MM.1S (cell line): ENCODE results near the gene GEMIN8.

Experiments
- DNase-seq: peaks from one replicate; pipeline ENCODE4 v3.0.0-alpha.2; 2015
- H2AFZ ChIP-seq: fragments of 300-600 bp; sonication (generic); 2 replicates; pipeline ENCODE4 v1.6.0; 2016; ENCODE audit warnings: antibody characterized with exemption, low read length
- H3F3A ChIP-seq: fragments of 300-600 bp; sonication (generic); 2 replicates; pipeline ENCODE4 v1.6.1; 2016; ENCODE audit warnings: mild to moderate bottlenecking, antibody characterized with exemption, low read length, moderate library complexity, mixed read lengths; ENCODE audit not compliant: insufficient read depth
- H3K27ac ChIP-seq: fragments of 300-600 bp; sonication (generic); 2 replicates; pipeline ENCODE4 v1.5.1; 2016; ENCODE audit warnings: mild to moderate bottlenecking, low read length
- H3K27me3 ChIP-seq: fragments of 300-600 bp; sonication (generic); replicated peaks from 2 replicates; pipeline ENCODE4 v1.6.0; 2016; ENCODE audit warnings: low read length; ENCODE audit not compliant: insufficient read depth
- H3K36me3 ChIP-seq: fragments of 300-600 bp; sonication (generic); replicated peaks from 2 replicates; pipeline ENCODE4 v1.6.1; 2016; ENCODE audit warnings: mild to moderate bottlenecking, low read length, mixed read lengths; ENCODE audit not compliant: insufficient read depth
- H3K4me1 ChIP-seq: fragments of 300-600 bp; sonication (generic); 2 replicates; pipeline ENCODE4 v1.6.1; 2016; ENCODE audit warnings: low read length, mixed read lengths
- H3K4me2 ChIP-seq: fragments of 300-600 bp; sonication (generic); 2 replicates; pipeline ENCODE4 v1.6.0; 2016; ENCODE audit warnings: low read depth, low read length
- H3K4me3 ChIP-seq: fragments of 300-600 bp; sonication (generic); 2 replicates; pipeline ENCODE4 v1.5.1; 2016; ENCODE audit warnings: low read length, mixed read lengths
- H3K79me2 ChIP-seq: fragments of 300-600 bp; sonication (generic); 2 replicates; pipeline ENCODE4 v1.6.1; 2016; ENCODE audit warnings: mixed run types, low read length, mixed read lengths
- H3K9ac ChIP-seq: fragments of 300-600 bp; sonication (generic); 2 replicates; pipeline ENCODE4 v1.6.1; 2016; ENCODE audit warnings: low read length, mixed read lengths
- H3K9me2 ChIP-seq: fragments of 300-600 bp; sonication (generic); replicated peaks from 2 replicates; pipeline ENCODE4 v1.6.1; 2016; ENCODE audit warnings: mild to moderate bottlenecking, low read length, mixed read lengths; ENCODE audit not compliant: insufficient read depth
- H3K9me3 ChIP-seq: fragments of 300-600 bp; sonication (generic); replicated peaks from 2 replicates; pipeline ENCODE4 v1.6.1; 2016; ENCODE audit warnings: mild to moderate bottlenecking, low read length, mixed read lengths; ENCODE audit not compliant: insufficient read depth
- H4K20me1 ChIP-seq: fragments of 300-600 bp; sonication (generic); 2 replicates; pipeline ENCODE4 v1.6.1; 2016; ENCODE audit warnings: mild to moderate bottlenecking, low read length, moderate library complexity, mixed read lengths; ENCODE audit not compliant: insufficient read depth
- EZH2 ChIP-seq: fragments of 300-600 bp; sonication (generic); optimal IDR thresholded peaks from 2 replicates; pipeline ENCODE3; 2017; ENCODE audit warnings: low read depth, mild to moderate bottlenecking, antibody characterized with exemption, low read length, mixed read lengths
- EZH2phosphoT487 ChIP-seq: fragments of 300-600 bp; sonication (generic); IDR thresholded peaks from 2 replicates; pipeline ENCODE4 v1.6.1; 2018; ENCODE audit warnings: antibody characterized with exemption, low read length
- TF ChIP-seq, protein P1 (sequence below): fragments of 300-600 bp; sonication (generic); IDR thresholded peaks from 2 replicates; pipeline ENCODE4 v1.5.1; 2016; ENCODE audit warnings: antibody characterized with exemption, low read length, mixed read lengths

The GEMIN8 gene

DNA sequence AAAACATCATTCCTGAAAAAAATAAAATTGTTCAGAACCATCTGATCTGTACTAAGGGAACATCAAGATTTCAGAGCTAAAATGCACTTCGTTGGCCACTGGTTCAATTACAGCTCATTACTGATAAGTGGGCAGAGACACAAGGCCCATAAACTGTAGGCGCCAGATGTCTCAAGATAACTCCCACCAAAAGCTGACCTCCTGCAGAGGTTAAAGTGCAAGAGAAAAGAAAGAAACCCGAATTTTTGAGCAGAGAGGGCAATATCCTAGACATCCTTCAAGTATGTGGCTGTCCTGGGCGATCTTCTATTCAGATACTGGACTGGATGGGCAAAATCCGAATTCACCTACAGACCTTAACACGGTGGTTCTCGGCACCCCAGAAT lies 660 bp downstream of the GEMIN8 start:
- H3K4me3 ChIP-seq: peak overlapping the region; percentile 68
- H3K4me1 ChIP-seq: peaks cover 16% of the 10 kb centered on the region
- H3K9me3 ChIP-seq: no peaks in the 10 kb centered on the region
- H3K27me3 ChIP-seq: no peaks in the 10 kb centered on the region
- H3K9me2 ChIP-seq: no peaks in the 10 kb centered on the region
- peak overlapping the region; percentile 76 for H3K4me2 ChIP-seq
- H3K36me3 ChIP-seq: no peaks in the 10 kb centered on the region
- 0 out of 2 replicates have a peak, but pooled peaks cover 5% of the 10 kb centered on the region for H3F3A ChIP-seq
- peak overlapping the region; percentile 93 for H3K9ac ChIP-seq
- peak overlapping the region; percentile 74; the same call in 1 of the 2 replicates for H3K27ac ChIP-seq
- peaks cover 40% of the 10 kb centered on the region for H3K79me2 ChIP-seq
- TF ChIP-seq EZH2 (no peak), EZH2phosphoT487 (no peak)
- TF ChIP-seq, protein P1, sequence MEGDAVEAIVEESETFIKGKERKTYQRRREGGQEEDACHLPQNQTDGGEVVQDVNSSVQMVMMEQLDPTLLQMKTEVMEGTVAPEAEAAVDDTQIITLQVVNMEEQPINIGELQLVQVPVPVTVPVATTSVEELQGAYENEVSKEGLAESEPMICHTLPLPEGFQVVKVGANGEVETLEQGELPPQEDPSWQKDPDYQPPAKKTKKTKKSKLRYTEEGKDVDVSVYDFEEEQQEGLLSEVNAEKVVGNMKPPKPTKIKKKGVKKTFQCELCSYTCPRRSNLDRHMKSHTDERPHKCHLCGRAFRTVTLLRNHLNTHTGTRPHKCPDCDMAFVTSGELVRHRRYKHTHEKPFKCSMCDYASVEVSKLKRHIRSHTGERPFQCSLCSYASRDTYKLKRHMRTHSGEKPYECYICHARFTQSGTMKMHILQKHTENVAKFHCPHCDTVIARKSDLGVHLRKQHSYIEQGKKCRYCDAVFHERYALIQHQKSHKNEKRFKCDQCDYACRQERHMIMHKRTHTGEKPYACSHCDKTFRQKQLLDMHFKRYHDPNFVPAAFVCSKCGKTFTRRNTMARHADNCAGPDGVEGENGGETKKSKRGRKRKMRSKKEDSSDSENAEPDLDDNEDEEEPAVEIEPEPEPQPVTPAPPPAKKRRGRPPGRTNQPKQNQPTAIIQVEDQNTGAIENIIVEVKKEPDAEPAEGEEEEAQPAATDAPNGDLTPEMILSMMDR: no peak
- DNase-seq: peak; percentile 19
- peak overlapping the region; percentile 84 for H2AFZ ChIP-seq
- no peaks in the 10 kb centered on the region for H4K20me1 ChIP-seq

DNA sequence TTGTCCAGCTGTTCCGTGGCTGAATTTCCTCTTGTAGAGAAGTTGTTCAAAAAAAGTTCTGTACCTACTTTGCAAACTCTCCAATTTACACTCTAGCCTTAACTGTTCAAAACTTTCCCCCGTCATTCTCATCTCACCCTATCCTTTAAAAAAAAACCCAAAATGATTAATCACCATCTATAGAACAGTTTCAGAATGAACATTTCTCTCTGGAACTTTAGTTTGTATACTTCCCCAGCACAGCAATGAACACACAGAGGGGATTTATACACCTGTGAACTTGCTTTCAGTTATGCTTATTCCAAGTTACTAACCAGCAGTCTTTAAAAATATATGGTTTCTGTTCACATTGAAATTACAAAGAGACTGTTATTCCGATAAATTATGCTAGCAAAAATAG lies 1.2 kb downstream of the GEMIN8 start:
- no peaks in the 10 kb centered on the region for H3K9me2 ChIP-seq
- peak; percentile 11 for DNase-seq
- H2AFZ ChIP-seq: no peak overlapping the region
- H3K9ac ChIP-seq: peak overlapping the region; percentile 93
- no peaks in the 10 kb centered on the region for H3K36me3 ChIP-seq
- peaks cover 40% of the 10 kb centered on the region for H3K79me2 ChIP-seq
- no peaks in the 10 kb centered on the region for H4K20me1 ChIP-seq
- peak overlapping the region; percentile 76 for H3K4me2 ChIP-seq
- no peaks in the 10 kb centered on the region for H3K27me3 ChIP-seq
- peak overlapping the region; percentile 68 for H3K4me3 ChIP-seq
- H3K9me3 ChIP-seq: no peaks in the 10 kb centered on the region
- TF ChIP-seq, protein P1: no peak
- TF ChIP-seq EZH2phosphoT487 (no peak), EZH2 (no peak)
- peak overlapping the region; percentile 74; the same call in 1 of the 2 replicates for H3K27ac ChIP-seq
- H3F3A ChIP-seq: 0 out of 2 replicates have a peak, but pooled peaks cover 5% of the 10 kb centered on the region
- H3K4me1 ChIP-seq: peaks cover 16% of the 10 kb centered on the region

DNA sequence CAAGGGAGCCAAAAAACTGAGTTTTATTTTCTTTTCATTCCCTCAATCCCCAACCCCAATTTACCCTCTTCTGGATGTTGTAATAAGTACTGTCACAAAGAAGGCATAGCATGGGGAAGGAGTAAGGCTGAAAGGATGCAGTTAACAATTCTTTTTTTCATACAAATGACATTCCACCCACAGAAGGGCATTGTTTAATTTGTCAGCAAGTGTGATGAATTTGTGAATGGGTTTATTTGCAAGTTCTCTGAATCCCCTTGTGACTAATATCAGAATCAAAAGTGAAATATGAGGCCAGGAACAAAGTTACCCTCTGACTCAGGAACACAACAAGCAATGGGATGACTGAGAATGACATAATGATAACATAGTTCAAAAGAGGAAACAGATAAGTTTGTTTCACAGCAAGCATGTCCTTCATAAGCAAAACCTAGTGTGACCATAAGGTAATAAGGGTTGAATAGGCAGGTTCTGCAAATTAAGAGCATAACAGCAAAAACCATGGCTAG lies 2.1 kb downstream of the GEMIN8 start:
- no peak for TF ChIP-seq EZH2
- no peak for TF ChIP-seq EZH2phosphoT487
- TF ChIP-seq, protein P1: no peak
- H3K27ac ChIP-seq: peak overlapping the region; percentile 3; the same call in 1 of the 2 replicates
- H3K27me3 ChIP-seq: no peaks in the 10 kb centered on the region
- peak overlapping the region; percentile 76 for H3K4me2 ChIP-seq
- peaks cover 40% of the 10 kb centered on the region for H3K79me2 ChIP-seq
- H3K36me3 ChIP-seq: no peaks in the 10 kb centered on the region
- no peaks in the 10 kb centered on the region for H3K9me2 ChIP-seq
- H3K9ac ChIP-seq: peak overlapping the region; percentile 93; the same call in 1 of the 2 replicates
- no peaks in the 10 kb centered on the region for H3K9me3 ChIP-seq
- H3F3A ChIP-seq: 0 out of 2 replicates have a peak, but pooled peaks cover 5% of the 10 kb centered on the region
- DNase-seq: no peak
- H4K20me1 ChIP-seq: no peaks in the 10 kb centered on the region
- peak overlapping the region; percentile 68; the same call in 1 of the 2 replicates for H3K4me3 ChIP-seq
- peaks cover 16% of the 10 kb centered on the region for H3K4me1 ChIP-seq
- H2AFZ ChIP-seq: no peak overlapping the region
